Right ventricle myocardium inferior (tissue), 1 donor: ENCODE measurements around the gene ANXA11. TPM values are rescaled to one million over a fixed set of nuclear protein-coding genes. Genes with fewer than 3 reads are reported as not detected.
"Not testable (repeated sequence)": the region's sequence is repeated elsewhere in the genome, so short reads cannot be mapped to it uniquely, and the experiment has no call there.

Experiments used
- ATAC-seq: fragments of 200-7000 bp; cut with Tn5 transposase; one replicate; pipeline ENCODE4 v1.9.1; 2020; ENCODE audit warnings: mild to moderate bottlenecking, moderate library complexity
- DNase-seq: peaks from one replicate; pipeline ENCODE4 v3.0.0; 2021; ENCODE audit errors: missing footprints
- intact Hi-C: fragments of 100-400 bp; cut with DNase I; formaldehyde crosslinking; loops from one replicate; pipeline ENCODE4 v1.11.0; 2022
- long read RNA-seq: library from polyadenylated mRNA; unstranded; transcript quantifications from one replicate; pipeline ENCODE4 v2.0.0, GENCODE V29; 2021
- total RNA-seq: library from RNA; stranded (reverse); fragmentation: NEBNext Ultra II Directional; extraction: Animal tissue kit (Norgen Biotek cat#: 25700); gene quantifications from one replicate; pipeline ENCODE4 v1.2.1, GENCODE V29; 2021
- donor health status: DM: no; HTN: yes; CAD: no; lungs with severe emphysema.

The ANXA11 gene
- 420 TPM for total RNA-seq
- long read RNA-seq, full-length matches to known transcripts: 271 of 446 reads
- long read RNA-seq, partial matches to known transcripts: 109 of 446 reads
- long read RNA-seq, other reads (novel, unspliced or antisense): 66 of 446 reads

- ATAC-seq (peak; percentile 81), DNase-seq (peak; percentile 94)
- intact Hi-C loops: loop anchor here (1.0 to 5.0 kb wide), 2 partner anchors 47 to 128 kb away; partner anchors contain the start of gene TMEM254
Measured at GRCh38 chr10:80205477-80206276, at the start of gene ANXA11. ANXA11 (minus strand) TSS chr10:80205537; CDS start chr10:80172861, 32,676 bp downstream.

- intact Hi-C loops: not testable (repeated sequence)
Measured at GRCh38 chr10:80254726-80255125, 49.4 kb upstream of the ANXA11 start.

DNA sequence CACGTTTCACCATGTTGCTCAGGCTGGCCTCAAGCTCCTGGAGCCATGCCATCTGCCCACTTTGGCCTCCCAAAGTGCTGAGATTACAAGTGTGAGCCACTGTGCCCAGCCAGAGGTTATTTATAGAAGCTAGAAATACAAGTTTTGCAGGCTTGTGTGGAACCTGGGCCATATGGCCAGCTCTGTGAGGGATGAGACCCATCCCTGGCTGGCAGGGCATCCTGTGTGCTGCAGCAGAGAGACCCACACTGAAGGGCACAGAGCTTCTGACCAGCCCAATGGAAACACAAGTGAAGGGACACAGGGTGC, 48.6 kb upstream of the ANXA11 start:
- intact Hi-C loops, DNase-seq: not testable (repeated sequence)
- peak; percentile 26 for ATAC-seq

More at GRCh38 chr10:80254726-80255125, 49.4 kb upstream of the ANXA11 start:
- DNase-seq, ATAC-seq: not testable (repeated sequence)

DNA sequence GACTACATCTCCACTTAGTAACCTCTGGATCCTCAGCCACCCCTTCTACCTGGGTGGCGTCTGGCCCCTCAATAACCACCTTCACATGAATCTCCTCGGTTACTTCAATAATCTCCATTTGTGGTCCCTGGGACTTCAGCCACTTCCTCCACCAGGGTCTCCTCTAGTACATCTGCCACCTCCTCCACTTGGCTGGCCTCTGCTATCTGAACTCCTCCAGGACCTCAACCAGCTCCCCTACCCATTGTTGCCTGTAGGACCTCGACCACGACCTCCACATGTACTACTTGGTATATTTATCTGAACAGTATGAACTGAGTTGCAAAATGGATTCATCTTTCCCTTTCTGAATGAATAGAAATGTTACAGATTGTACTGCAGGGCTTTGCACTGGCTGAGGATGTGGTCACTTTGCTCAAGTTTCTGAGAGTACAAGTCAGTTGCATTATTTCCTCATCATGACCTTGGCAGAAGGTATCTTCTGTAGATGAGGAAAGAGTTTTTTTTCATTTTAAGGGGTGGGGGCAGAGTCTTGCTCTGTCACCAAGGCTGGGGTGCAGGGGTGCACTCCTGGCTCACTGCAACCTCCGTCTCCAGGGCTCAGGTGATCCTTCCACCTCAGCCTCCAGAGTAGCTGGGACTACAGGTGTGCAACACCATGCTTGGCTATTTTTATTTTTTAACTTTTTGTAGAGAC, 48.1 kb upstream of the ANXA11 start:
- intact Hi-C loops: no loop called here
- no peak for ATAC-seq
- DNase-seq: no peak

DNA sequence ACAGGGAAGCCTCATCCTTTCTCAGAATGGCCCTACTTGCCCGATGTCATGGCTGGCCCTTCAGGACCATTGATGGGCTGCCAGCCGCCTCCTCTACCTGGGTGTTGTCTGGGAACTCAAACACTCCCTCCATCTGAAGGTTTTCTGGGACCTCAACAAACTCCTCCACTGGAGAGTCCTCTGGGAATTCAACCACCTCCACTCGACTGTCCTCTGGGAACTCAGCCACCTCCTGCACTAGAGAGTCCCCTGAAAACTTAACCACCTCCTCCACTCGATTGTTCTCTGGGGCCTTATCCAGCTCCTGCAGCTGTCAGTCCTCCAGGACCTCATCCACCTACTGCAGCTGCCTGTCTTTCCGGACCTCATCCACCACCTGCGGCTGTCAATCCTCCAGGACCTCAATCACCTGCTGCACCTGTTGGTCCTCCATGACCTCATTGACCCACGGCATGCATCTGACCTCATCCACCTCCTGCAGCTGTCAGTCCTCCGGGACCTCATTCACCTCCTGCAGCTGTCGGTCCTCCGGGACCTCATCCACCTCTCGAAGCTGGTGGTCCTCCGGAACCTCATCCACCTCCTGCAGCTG, 47.1 kb upstream of the ANXA11 start:
- DNase-seq (no peak), ATAC-seq (no peak)
- intact Hi-C loops: no loop called here

DNA sequence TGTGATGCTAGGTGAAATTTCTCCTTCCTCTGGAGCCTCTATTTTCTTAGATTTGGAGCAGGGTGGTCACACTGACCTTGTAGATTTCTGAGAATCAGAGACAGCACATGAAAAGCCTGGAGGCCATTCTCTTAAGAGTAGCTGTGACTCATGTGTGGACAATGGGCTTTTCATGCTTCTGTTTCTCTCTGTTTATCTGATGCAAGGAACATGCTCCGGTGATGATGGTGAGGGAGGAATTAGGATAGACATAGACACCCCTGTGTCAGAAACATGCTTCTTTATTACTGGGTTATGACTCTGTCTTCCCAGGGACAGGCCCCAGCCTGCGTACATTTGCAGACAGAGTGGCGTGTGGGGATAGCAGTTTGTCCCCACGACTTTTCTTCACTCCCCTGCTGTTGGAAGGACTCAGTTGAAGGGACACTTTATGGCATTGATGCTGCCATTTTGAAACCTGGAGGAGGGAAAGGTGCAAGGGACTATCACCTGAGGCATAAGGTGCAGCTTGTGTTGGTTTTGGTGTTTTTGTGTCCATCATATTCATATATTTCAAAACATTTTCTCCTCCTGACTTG, 46.5 kb upstream of the ANXA11 start:
- intact Hi-C loops, ATAC-seq, DNase-seq: not testable (repeated sequence)

DNA sequence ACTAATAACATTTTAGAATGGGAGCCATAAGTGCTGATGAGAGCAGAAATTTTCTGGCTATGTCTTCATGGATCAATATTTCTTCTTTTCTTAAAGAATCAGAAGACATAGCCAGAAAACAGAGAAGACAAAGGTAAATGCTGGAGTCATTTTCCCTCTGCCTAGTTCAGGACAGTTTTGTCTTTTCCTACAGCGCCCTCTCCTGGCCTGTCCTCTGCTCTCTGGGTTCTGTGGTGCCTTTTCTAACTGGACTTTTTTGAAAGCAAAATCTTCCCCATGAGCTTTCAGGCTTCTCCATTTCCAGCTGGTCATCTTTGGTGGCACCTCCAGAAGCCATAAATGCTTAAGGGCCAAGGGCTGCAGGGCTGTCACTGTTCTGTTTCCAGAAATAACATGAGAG, 45.1 kb upstream of the ANXA11 start:
- ATAC-seq: peak; percentile 58
- intact Hi-C loops, DNase-seq: not testable (repeated sequence)

DNA sequence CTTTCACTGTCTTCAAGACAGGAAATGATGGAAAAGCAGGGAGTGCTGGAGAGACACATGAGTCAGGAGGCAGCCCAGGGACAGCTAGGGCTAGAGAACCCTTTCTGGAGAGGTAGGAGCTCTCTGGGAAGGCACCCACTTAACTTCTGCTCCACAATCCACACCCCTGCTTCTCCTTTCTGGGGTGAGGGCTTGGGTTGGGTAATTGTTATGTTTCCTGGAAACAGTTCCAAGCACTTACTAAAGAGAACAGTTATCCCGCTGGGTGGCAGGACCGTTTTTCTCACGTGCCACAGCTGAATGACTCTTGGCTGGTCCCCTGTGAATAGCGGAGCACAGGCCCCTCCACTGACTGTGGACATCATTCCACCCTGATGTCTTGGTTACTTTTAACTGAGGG, 44.6 kb upstream of the ANXA11 start:
- DNase-seq, intact Hi-C loops: not testable (repeated sequence)
- peak; percentile 54 for ATAC-seq

- ATAC-seq, DNase-seq, intact Hi-C loops: not testable (repeated sequence)
Measured at GRCh38 chr10:80247611-80248010, 42.3 kb upstream of the ANXA11 start.

- intact Hi-C loops, ATAC-seq, DNase-seq: not testable (repeated sequence)
Measured at GRCh38 chr10:80244371-80244770, 39.0 kb upstream of the ANXA11 start.

DNA sequence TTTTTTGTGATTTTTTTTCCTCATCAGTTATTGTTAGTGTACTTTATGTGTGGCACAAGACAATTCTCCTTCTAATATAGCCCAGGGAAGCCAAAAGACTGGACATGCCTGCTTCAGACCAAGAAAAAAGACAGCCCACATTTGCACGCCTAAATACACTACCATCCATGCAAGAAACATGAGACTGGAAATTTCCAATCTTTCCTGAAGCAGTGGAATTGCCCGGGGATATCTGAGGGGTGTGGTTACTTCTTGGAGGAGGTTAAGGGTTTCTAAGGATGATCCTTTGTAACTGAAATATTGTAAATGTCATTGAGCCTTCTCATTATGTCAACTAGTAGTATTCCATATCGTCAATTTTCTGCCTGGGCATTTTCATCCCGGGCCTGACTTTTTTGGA, 37.0 kb upstream of the ANXA11 start:
- intact Hi-C loops, DNase-seq, ATAC-seq: not testable (repeated sequence)

- intact Hi-C loops, ATAC-seq, DNase-seq: not testable (repeated sequence)
Measured at GRCh38 chr10:80236457-80236856, 31.1 kb upstream of the ANXA11 start.

GRCh38 chr10:80234331-80235235, 29.2 kb upstream of the ANXA11 start:
- ATAC-seq, DNase-seq, intact Hi-C loops: not testable (repeated sequence)

GRCh38 chr10:80233871-80234270, 28.5 kb upstream of the ANXA11 start:
- intact Hi-C loops, ATAC-seq, DNase-seq: not testable (repeated sequence)

- intact Hi-C loops, DNase-seq: not testable (repeated sequence)
- ATAC-seq: peak; percentile 60
Measured at GRCh38 chr10:80226723-80227122, 21.4 kb upstream of the ANXA11 start.

DNA sequence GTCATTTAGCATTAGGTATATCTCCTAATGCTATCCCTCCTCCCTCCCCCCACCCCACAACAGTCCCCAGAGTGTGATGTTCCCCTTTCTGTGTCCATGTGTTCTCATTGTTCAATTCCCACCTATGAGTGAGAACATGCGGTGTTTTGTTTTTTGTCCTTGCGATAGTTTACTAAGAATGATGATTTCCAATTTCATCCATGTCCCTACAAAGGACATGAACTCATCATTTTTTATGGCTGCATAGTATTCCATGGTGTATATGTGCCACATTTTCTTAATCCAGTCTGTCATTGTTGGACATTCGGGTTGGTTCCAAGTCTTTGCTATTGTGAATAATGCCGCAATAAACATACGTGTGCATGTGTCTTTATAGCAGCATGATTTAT, 17.7 kb upstream of the ANXA11 start:
- ATAC-seq, intact Hi-C loops, DNase-seq: not testable (repeated sequence)

DNA sequence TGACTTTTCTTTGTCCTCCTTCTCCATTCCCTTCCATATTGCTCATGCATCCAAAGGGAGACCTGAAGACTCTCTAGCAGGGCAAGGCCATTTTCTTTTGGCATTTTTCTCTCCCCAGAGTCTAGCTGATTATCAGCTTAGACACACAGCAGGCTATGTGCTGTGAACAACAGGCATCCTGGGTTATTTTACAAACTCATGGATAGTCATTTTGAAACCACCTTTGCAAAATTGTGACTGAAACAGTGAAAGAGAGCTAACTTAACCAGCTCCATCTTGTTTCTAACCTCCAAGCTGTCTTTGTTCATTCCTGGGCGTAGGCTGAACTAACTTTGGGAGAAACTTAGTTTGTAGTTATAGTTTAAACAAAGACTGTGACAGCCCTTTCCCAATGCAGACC, 13.5 kb upstream of the ANXA11 start:
- DNase-seq, intact Hi-C loops, ATAC-seq: not testable (repeated sequence)
